Measurements from ENCODE around the gene SFXN3.
"Not testable (repeated sequence)": the region's sequence is repeated elsewhere in the genome, so short reads cannot be mapped to it uniquely, and the experiment has no call there.

Gene SFXN3

DNA sequence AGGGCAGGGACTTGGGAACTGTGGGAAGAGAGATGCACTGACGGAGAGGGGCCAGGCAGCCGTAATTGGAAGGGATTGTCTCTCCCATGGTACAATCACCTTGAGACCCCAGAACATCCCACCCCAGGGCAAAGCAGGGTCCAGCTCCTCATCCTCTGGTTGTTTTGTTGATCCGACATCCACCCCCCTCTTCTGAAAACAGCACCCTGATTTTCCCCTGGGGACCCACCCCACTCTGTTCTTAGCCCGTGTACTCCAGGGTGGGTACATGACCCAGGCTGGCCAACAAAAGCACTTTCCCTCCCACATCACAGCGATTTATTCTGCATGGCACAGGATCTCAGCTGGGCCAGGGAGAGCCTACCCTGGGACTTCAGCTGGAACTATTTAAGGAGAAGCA lies 14.2 kb upstream of the SFXN3 start:
- no peak for DNase-seq

DNA sequence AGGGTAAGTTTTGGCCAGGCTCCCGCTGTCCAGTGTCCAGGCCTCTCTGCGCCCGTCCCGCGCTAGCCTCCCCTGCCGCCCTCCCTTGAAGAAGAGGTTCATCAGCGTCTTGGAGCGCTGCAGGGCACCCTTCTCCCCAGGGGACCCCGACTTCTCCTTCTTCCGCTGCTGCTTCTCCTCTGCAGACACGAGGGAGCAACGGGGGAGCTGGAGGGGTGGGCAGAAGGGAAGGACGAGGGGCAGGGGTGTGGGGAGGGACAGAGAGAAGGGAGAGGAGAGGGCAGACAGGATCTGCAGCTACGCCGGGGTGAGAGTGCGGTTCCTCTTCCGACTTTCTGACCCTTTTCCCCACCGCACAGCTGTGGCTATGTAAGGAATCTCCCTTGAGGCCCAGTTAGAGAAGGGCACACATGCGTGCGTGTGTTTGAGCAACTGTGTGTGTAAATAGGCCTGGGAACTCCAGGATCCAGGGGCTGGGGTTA lies 12.9 kb upstream of the SFXN3 start:
- DNase-seq = peak; percentile 66

DNA sequence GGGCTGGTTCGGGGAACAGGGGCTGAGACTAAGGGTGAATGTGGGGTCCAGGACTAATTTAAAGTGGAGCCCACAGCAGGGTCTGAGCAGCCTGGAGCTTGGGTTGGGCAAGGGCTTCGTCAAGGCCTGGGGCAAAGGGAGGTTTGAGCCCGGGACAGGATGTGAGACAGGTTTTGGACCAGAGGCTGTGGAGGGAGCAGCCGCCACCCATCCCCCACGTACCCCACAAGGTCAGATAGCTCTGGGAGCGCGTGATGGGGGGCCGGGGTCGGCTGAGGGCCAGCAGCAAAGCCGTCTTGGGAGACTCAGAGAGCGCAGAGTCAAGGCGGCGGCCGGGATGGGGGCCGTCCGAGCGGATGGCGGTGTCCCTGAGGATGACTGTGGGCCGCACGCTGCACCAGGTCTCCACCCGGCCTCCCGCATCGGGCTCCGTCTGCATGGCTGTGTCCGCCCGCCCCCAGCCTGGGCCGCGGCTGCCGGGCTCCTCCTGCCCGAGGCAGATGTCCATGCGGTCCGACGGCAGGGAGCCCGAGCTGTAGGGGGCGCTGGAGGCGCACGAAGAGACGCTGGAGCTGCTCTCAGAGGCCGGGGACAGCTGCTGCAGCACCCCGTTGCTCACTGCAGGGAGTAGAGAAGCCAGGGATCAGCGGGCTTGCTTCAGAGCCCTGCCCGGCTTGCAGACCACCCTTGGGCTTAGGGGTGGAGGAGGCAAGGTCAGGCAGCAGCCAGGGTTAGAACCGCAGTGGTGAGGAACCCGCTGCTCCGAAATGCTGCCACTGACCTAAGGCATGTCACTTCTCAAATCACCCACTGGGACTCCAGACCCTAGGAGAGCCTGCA lies 12.2 kb upstream of the SFXN3 start:
- peak; percentile 92 for DNase-seq

DNA sequence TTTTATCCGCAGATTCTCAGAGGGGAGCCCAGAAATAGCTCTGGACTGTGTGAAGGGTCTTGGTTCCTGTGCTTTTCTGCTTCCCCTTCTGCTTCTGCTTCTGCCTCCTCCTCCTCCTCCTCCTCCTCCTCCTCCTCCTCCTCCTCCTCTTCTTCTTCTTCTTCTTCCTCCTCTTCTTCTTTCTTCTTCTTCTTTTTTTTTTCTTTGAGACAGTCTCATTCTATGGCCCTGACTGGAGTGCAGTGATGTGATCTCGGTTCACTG lies 11.7 kb upstream of the SFXN3 start:
- no peak for DNase-seq

DNA sequence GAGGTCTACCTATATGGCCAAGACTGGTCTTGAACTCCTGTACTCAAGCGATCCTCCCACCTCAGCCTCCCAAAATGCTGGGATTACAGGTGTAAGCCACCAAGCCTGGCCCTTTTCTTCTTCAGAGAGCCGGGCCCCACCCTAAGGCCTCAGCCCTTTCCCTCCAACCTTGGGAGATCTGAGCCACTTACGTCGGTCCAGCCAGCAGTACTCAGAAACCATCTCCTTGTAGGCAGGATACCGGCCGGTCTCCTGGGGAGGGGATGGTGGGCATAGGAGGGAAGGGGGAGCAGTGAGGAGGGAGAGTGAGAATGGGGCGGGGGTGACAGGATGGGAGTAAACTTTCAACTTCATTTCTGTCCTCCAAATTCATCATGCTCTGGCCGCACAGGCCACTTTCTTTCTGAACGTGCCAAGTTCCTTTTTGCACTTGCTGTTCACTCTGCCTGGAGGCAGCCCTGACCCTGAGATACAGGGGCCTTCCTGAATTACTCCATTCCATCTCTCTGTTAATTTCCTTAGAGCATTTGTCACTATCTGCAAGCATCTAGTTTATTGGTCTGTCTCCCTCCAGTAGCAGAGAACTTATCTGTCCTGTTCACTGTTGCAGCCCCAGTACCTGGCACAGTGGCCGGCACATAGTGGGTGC lies 10.5 kb upstream of the SFXN3 start:
- no peak for DNase-seq

DNA sequence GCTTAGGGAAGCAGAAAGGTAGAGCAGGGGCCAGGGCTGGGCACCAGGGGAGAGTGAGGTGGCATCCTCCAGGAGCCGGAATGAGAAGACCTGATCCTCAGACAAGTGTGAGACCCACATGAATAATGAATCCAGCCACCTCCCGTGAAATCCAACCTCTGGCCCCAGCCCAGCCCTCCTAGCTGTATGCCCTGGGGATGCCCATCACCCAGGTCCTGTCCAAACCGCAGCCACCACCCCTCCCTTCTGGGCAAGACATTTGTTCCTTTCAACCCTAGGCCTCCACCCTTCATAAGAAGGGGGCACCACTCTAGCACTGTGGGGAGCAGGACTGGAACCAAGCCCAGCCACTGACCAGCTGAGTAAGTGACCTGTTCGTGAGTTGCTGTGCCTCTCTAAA lies 9.8 kb upstream of the SFXN3 start:
- DNase-seq = no peak

DNA sequence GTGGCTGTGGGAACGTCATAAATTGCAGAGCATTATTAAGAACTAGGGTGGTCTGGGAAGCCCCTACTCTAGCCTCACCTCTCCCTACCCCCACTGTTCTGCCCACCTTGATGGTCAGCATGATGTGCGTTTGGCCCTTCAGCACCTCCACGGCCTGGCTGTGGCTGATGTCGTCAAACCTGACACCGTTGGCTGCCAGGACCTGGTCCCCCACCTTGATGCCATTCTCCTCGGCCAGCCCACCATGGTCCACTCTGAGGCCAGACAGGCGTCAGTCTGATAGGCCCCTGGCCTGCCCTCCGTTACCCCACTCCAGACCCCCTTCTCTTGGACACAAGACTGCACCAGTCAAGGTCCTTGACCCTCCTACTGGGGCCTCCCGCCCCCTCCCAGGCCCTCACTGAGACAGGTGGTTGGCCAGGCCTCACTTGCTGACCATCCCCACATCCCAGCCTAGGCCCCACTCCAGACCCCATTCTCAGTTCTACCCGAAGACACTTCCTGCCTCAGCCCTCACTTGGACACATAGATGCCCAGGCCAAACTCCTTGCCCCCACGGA lies 9.3 kb upstream of the SFXN3 start:
- DNase-seq = no peak

DNA sequence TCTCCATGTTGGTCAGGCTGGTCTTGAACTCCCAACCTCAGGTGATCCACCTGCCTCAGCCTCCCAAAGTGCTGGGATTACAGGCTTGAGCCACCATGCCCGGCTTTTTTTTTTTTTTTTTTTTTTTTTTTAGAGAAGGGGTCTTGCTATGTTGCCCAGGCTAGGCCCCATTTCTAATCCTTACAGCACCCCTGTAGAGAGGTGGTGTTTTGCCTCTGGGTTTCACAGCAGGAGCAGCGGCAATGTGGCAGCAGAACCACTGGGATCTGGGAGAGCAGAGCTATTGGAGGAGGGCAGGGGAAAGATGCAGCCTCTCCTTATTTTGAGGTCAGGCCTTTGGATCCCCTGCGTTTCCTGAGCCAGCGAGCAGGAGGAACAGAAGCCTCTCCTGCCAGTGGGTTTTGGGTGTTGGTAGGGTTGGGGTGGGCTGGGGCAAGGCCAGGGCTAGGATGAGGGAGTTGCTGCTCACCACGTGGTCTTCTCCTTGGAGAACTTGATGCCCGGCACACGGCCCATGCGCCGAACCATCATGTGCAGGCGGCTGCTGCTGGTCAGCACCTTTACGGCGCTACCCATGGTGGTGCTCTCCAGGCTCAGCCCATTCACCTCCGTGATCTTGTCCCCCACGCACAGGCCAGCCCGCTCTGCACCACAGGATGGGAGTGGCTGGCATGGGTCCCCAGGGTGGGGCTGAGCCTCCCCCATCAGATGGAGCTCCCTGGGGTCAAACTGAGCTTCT lies 7.9 kb upstream of the SFXN3 start:
- DNase-seq = no peak

DNA sequence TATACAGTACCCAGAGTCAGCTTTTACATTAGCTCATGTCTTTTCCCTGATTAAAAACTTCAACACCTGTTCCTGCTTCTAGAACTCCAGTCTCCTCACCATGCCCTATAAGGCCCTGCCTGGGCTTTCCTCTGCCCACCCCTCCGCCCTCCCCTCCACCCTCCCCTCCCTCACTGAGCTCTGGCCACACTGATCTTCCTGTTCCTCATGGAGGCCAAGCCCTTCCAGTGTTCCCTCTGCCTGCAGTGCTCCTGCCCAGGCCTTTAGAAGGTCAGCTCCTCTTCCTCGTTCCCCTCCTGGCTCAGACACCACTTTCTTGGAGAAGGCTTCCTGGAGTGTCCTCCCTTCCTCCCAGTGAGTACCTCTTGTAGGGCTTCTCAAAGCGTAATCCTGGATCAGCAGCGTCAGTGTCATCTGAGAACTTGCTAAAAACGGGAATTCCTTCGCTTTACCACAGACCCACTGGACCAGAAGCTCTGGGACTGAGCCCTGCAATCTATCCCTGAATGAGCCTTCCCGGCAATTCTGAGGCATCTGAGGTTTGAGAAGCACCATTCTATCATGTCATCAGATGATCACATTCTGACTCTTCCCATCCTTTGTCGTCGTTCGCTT lies 3.8 kb upstream of the SFXN3 start:
- DNase-seq = no peak

DNA sequence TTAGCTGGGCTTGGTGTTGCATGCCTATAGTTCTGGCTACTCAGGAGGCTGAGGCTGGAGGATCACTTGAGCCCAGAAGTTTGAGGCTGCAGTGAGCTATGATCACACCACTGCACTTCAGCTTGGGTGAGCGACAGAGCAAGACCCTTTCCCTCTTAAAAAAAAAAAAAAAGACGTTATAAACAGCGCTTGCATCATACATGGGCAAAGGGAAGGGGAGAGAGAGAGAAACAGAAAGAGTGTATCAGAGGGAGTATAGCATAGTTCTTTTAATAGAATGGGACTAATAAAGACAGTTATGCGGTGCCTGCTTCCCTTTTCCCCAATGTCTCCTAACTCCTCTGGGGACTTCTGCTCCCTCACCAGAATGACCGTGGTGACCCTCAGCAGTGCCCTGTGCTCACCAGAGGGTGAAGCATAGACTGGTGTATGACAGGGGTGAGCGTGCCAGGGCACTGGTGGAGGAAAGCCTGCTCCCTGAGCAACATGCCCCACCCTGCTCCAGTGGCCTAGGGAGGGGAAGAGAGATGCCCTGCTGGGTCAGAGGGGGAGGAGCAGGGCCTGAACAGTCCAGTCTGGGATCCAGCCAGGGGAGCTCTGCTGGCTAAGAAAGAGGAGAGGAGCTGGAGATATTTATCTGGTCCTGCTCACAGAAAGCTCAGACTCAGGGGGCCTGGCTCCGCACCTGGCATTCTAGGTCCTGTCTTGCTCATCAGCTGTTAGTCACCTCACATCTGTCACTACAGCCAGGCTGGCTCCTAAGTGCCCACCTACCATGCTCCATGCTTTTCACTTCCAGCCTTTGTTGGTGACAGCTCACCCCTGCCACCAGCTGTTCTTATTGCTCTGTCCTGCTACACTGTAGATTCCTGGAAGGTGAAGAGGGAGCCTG lies 2.3 kb upstream of the SFXN3 start:
- no peak for DNase-seq

DNA sequence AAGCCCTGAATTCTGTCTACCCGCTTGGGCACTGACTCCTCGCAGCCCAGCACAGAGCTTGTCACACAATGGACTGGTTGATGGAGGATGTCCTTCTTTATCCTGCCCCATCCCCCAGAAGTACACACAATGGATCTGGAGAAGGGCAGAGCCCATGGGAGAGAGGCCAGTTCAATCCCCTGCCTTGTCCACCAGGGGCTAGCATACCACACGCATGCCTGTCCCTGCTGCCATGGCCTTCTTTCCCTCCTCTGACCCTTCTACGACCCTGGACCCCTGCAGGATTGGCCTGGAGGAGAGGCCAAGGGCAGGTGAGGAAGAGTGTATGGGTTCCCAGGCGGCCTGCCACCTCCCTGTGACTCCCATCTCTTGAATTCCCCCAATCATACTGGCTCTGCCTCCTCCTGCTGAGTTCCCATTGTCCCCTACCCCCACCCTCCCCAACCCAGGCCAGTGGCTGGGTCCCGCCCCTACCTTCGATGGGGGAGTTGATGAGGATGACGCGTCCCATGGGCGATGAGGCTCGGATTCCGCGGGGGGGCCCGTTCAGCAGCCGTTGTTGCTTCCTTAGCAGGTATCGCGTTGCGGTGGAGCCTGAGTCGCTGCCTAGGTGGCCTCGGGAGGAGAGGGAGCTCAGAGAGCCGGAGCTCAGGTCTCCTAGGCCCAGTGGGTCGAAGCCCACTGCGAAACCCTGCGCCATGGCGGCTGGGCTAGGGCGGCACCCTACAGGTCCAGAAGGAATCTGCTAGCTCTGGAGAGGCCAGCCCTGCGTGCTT lies 1.3 kb upstream of the SFXN3 start:
- no peak for DNase-seq

DNA sequence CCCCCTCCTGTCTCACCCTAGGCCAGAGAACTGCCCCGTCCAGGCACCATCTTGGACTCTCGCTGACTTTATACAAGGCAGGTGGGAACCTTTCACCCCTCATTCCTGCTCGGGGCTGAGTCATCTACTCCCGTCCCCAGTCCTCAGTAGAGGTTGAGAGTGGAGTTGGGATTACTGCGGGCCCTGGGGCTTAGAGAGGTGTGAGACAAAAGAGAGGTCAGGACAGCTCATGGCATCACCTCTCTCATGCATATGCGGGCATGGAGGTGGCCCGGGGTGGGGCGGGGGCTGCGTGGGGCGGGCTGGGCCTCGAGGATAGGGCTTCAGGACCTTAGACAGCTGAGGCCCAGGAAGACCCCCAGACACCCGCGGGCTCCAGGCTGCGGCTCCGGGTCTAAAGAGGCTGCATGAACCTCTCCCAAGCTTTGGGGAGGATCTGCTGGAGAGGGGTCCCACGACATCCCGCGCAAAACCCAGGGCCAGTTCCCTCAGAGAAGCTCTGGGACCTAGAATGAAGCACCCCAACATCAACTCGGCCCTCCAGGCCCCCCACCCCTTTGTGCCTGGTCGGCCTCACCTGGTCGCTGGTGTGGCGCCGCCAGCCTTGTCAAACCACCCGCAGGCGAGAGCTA lies 422 bp upstream of the SFXN3 start:
- no peak for DNase-seq

DNA sequence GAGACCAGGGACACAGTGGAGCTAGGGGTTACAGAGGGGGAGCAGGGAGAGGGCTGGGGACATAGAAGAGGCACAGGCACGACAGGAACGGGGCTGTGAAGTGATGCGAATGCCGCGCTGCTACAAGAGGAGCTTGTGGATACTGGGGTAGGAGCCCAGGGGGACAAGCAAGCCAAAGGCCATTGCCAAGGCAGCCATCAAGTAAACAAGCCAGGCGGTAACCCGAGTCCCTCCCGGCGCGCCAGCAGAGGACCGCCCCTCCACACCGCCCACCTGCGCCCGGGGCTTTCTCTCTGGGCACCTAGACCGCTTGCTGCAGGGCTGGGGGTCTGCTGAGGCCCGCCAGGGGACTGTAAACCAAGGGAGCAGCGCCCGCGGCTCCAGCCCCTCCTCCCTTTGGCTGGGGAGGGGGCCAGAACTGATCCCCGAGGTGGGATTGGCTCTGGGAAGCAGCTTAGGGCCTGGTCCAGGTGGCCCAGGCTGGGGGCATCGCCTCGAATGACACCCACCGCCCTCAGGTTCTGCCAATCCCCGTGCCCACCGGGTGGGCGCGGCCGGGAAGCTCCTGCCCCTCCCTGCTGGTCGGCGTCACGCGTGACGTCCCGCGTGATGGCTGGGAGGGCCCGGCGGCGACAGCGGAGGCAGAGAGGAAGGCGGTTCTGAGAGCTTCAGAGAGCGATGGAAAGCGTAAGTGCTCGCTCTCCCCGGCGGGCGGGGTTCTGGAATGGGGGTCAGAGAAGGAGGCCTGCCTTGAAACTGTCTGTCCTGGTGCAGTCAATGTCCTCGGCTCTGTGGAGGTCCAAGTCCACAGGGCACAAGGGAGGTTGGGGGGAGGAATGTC lies 982 bp downstream of the SFXN3 start:
- DNase-seq = peak; percentile 84

DNA sequence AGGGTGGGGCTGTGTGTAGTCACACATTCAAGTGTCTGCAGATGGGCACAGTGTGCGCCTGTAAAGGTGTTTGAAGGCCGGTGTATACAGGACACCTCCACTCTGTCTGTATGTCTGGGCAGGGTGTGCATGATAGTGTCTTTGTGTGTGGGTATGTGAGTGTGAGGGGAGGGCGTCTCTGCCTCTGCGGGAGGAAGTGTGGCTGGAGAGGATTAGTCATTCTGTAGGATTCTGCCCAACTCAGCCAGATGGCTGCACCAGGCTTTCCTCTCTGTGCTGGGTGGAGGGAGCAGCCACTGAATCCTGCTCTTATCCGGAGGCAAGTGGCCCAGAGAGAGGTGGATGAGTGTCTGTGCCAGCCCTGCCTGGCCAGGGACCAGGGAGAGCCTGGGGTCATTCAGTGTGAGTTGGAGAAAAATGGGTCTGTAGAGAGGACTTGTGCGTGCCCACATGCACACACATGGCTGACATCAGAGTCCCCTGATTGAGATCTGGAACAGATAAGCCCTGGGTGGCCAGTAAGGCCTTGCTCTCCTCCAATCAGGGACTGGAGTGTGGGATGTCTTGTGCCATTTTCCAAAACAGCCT lies 1.7 kb downstream of the SFXN3 start:
- DNase-seq = peak; percentile 71

DNA sequence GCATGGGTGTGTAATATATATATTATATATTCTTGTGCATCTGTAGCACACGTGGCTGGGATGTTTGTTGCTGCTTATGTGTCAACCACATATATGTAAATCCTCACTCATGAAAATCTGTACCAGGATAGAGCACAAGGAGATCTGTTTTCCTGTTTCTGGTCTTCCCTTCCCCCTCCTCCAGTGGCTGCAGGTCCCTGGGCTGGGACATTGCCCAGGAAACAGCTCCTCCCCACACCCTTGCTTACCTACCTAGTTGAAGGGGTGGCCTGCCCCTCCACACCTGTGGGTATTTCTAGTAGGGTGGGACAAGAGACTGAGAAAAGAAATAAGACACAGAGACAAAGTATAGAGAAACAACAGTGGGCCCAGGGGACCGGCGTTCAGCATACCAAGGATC lies 2.2 kb downstream of the SFXN3 start:
- DNase-seq = no peak

DNA sequence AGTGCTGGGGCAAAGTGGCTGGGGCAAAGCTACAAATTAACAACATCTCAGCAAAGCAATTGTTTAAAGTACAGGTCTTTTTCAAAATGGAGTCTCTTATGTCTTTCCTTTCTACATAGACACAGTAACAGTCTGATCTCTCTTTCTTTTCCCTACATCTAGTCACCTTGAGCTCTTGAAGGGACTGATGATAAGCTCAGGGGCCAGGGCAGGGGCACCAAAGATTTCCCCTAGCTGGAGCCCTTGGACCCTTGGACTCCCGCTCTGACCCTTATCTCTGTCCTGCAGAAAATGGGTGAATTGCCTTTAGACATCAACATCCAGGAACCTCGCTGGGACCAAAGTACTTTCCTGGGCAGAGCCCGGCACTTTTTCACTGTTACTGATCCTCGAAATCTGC lies 3.4 kb downstream of the SFXN3 start:
- DNase-seq = not testable (repeated sequence)

DNA sequence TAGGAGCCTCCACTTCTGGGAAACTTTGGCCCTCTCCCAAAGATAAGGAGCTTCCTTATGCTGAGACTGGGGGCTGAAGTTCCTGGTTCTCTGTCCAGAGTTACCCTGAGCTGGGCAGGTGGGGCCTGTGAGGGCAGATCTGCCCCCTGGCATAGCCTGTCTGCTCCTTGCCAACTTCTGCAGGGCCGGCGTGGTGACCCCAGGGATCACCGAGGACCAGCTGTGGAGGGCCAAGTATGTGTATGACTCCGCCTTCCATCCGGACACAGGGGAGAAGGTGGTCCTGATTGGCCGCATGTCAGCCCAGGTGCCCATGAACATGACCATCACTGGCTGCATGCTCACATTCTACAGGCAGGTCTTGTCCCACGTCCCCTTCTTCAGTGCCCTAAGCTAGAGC lies 4.3 kb downstream of the SFXN3 start:
- DNase-seq = no peak

DNA sequence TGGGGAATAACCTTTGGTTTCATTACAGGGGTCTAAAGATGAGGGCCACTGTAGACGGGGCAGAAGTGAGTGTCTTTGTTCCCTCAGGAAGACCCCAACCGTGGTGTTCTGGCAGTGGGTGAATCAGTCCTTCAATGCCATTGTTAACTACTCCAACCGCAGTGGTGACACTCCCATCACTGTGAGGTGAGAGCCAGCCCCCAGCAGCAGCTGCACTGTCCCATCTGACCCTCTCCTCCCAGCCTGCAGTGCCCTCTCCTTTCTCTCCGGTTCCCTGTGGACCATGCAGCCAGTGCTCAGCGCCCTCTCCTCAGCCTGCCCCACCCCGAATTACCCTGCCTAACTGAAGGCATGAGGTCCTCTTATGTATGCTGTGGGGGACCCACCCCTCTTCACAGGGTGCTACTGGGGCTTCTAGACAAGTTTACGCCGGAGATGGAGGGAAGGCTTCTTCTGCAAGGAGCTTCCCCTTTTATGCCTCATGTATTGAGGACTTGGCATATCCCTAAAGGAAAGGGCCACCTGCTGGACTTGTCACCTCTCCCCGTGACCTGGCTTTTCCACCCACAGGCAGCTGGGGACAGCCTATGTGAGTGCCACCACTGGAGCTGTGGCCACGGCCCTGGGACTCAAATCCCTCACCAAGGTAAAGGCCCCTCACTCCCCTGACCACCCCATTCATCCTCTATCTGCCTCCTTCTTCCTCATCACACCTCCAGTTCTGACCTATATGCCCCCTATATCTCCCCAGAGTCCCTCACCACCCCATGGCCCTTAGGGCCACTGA lies 5.1 kb downstream of the SFXN3 start:
- DNase-seq = no peak

DNA sequence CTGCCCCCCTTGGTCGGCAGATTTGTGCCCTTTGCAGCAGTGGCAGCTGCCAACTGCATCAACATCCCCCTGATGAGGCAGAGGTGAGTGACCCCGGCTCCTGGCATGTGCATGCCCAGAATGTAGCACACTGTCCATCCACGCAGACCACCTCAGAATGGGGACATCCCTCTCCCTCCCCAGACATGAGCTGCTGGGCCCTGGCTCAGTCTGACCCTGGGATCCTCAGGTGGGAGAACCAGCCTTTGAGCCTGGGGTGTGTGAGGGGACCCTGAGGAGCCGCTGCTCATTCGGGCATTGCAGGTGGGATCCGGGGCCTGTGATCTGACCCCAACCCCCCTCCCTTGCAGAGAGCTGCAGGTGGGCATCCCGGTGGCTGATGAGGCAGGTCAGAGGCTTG lies 5.7 kb downstream of the SFXN3 start:
- DNase-seq = no peak

Measured in eye (tissue), 1 donor.